GM23338 (cell line): ENCODE measurements around the gene ROCK2. TPM values are rescaled to one million over a fixed set of nuclear protein-coding genes. Genes with fewer than 3 reads are reported as not detected.

ENCODE experiments used
- ATAC-seq: fragments of 200-7000 bp; cut with Tn5 transposase; 3 replicates; pipeline ENCODE4 v1.9.1; 2020
- DNase-seq: peaks from one replicate; pipeline ENCODE4 v3.0.0-alpha.2; 2015; ENCODE audit warnings: low spot score
- H2AFZ ChIP-seq: fragments of 200-600 bp; sonication (generic); 2 replicates; pipeline ENCODE4 v1.8.0; 2016; ENCODE audit warnings: antibody characterized with exemption, mild to moderate bottlenecking, moderate library complexity
- H3F3A ChIP-seq: fragments of 200-600 bp; sonication (generic); replicated peaks from 2 replicates; pipeline ENCODE4 v1.8.0; 2017; ENCODE audit warnings: antibody characterized with exemption, mixed run types, low read depth
- H3K27ac ChIP-seq: fragments of 200-600 bp; sonication (generic); 2 replicates; pipeline ENCODE4 v1.6.1; 2016; ENCODE audit warnings: low read depth
- H3K27me3 ChIP-seq: fragments of 200-600 bp; sonication (generic); 2 replicates; pipeline ENCODE4 v1.8.0; 2016; ENCODE audit warnings: mild to moderate bottlenecking, mixed run types, moderate library complexity; ENCODE audit not compliant: insufficient read depth
- H3K36me3 ChIP-seq: fragments of 200-600 bp; sonication (generic); 2 replicates; pipeline ENCODE4 v1.8.0; 2016; ENCODE audit warnings: mild to moderate bottlenecking; ENCODE audit not compliant: insufficient read depth
- H3K4me1 ChIP-seq: fragments of 200-600 bp; sonication (generic); 2 replicates; pipeline ENCODE4 v1.8.0; 2016; ENCODE audit warnings: mild to moderate bottlenecking, moderate library complexity; ENCODE audit not compliant: insufficient read depth
- H3K4me2 ChIP-seq: fragments of 200-600 bp; sonication (generic); 2 replicates; pipeline ENCODE4 v1.7.1; 2017; ENCODE audit warnings: mixed run types
- H3K4me3 ChIP-seq: fragments of 200-600 bp; sonication (generic); 2 replicates; pipeline ENCODE4 v1.6.1; 2016; ENCODE audit warnings: mixed run types
- H3K79me2 ChIP-seq: fragments of 200-600 bp; sonication (generic); replicated peaks from 2 replicates; pipeline ENCODE4 v1.8.0; 2017; ENCODE audit warnings: mild to moderate bottlenecking; ENCODE audit not compliant: insufficient read depth
- H3K9me2 ChIP-seq: fragments of 200-600 bp; sonication (generic); 2 replicates; pipeline ENCODE4 v1.8.0; 2017; ENCODE audit not compliant: insufficient read depth
- H4K20me1 ChIP-seq: fragments of 200-600 bp; sonication (generic); replicated peaks from 2 replicates; pipeline ENCODE4 v1.8.0; 2017; ENCODE audit warnings: mild to moderate bottlenecking; ENCODE audit not compliant: insufficient read depth
- H3K27ac Mint-ChIP-seq: 2 replicates; pipeline ENCODE4 v1.8.0; 2020; ENCODE audit warnings: inconsistent platforms, mild to moderate bottlenecking, moderate library complexity, mixed read lengths
- H3K27me3 Mint-ChIP-seq: 3 replicates; pipeline ENCODE4 v1.8.0; 2022; ENCODE audit warnings: low read depth, mild to moderate bottlenecking, moderate library complexity, mixed read lengths, inconsistent platforms; ENCODE audit not compliant: insufficient read depth, poor library complexity
- H3K36me3 Mint-ChIP-seq: 3 replicates; pipeline ENCODE4 v1.8.0; 2021; ENCODE audit warnings: low read depth, mild to moderate bottlenecking, inconsistent platforms, moderate library complexity, mixed read lengths
- H3K4me1 Mint-ChIP-seq: 3 replicates; pipeline ENCODE4 v1.8.0; 2020; ENCODE audit warnings: mild to moderate bottlenecking, inconsistent platforms, mixed read lengths
- H3K4me3 Mint-ChIP-seq: 3 replicates; pipeline ENCODE4 v1.8.0; 2021; ENCODE audit warnings: moderate library complexity, mild to moderate bottlenecking, inconsistent platforms, mixed read lengths
- H3K9me3 Mint-ChIP-seq: 3 replicates; pipeline ENCODE4 v1.8.0; 2020; ENCODE audit warnings: moderate library complexity, mild to moderate bottlenecking, inconsistent platforms, mixed read lengths
- EZH2 ChIP-seq: fragments of 200-600 bp; sonication (generic); IDR thresholded peaks from one replicate; pipeline ENCODE4 v1.8.0; 2017; ENCODE audit warnings: antibody characterized with exemption, mild to moderate bottlenecking, low read depth; ENCODE audit not compliant: unreplicated experiment
- EZH2phosphoT487 ChIP-seq: fragments of 200-600 bp; sonication (generic); IDR thresholded peaks from one replicate; pipeline ENCODE4 v1.8.1; 2018; ENCODE audit warnings: antibody characterized with exemption; ENCODE audit not compliant: unreplicated experiment
- JUNB ChIP-seq: IDR thresholded peaks from one replicate; pipeline ENCODE4 v1.6.1; 2016; ENCODE audit warnings: antibody characterized with exemption; ENCODE audit not compliant: unreplicated experiment
- POLR2AphosphoS5 ChIP-seq: IDR thresholded peaks from 2 replicates; pipeline ENCODE4 v1.6.1; 2016; ENCODE audit warnings: antibody characterized with exemption, low read depth
- ZNF114 ChIP-seq: fragments of 250-450 bp; sonication (Bioruptor Pico); IDR thresholded peaks from 2 replicates; pipeline ENCODE4 v1.5.0; 2020; ENCODE audit warnings: mild to moderate bottlenecking, moderate library complexity
- ZNF331 ChIP-seq: fragments of 250-450 bp; sonication (Bioruptor Pico); IDR thresholded peaks from 2 replicates; pipeline ENCODE4 v1.5.0; 2020; ENCODE audit warnings: low read depth, mild to moderate bottlenecking, moderate library complexity
- ZNF462 ChIP-seq: fragments of 250-450 bp; sonication (Bioruptor Pico); IDR thresholded peaks from 2 replicates; pipeline ENCODE4 v1.5.0; 2020; ENCODE audit warnings: mild to moderate bottlenecking, moderate library complexity
- polyA plus RNA-seq: library from polyadenylated mRNA; unstranded; fragments of >200 nt; fragmentation: Nextera tagmentation; extraction: Ambion mirVana; gene quantifications from 2 replicates; pipeline ENCODE4 v1.2.1, GENCODE V29; 2016
- total RNA-seq: library from RNA; depleted of rRNA; stranded (reverse); fragments of >200 nt; shearing (Covaris generic); gene quantifications from 2 replicates; pipeline ENCODE4 v1.2.3, GENCODE V29; 2014
- TF ChIP-seq, protein P1 (sequence below): IDR thresholded peaks from 2 replicates; pipeline ENCODE4 v1.6.1; 2016; ENCODE audit warnings: antibody characterized with exemption

ROCK2 gene
- total and polyA plus RNA-seq, 2 experiments from 2014 or later, result 16.4 to 28.0 TPM

- TF ChIP-seq ZNF462 (no peak), JUNB (no peak), ZNF331 (CRISPR knock-in tag) (no peak), ZNF114 (CRISPR knock-in tag) (no peak)
- TF ChIP-seq, protein P1, sequence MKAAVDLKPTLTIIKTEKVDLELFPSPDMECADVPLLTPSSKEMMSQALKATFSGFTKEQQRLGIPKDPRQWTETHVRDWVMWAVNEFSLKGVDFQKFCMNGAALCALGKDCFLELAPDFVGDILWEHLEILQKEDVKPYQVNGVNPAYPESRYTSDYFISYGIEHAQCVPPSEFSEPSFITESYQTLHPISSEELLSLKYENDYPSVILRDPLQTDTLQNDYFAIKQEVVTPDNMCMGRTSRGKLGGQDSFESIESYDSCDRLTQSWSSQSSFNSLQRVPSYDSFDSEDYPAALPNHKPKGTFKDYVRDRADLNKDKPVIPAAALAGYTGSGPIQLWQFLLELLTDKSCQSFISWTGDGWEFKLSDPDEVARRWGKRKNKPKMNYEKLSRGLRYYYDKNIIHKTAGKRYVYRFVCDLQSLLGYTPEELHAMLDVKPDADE, result no peak
These were observed 121.6 kb downstream of the ROCK2 start (continued) for GRCh38 chr2:11222845-11223244.

DNA sequence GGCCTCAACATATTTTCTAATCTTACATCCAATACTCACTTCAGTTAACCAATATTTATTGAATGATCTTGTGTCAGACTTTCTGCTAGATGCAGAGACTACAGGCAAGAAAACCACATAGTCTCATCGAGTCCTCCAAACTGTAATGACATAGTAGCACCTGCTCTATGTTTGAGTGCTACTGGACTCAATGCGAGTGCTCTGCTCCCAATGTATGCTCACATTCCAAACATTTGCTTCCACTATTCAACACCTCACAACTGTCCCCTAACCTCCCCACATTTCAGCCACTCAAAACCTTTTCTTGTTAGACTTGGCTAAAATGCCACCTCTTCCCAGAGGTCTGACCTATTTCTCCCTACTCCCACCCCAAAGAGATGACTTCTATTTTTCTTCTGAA, 124.0 kb downstream of the ROCK2 start:
- no peaks in the 10 kb centered on the region for H3K9me2 ChIP-seq
- H3K4me2 ChIP-seq, result no peak overlapping the region
- H3K27ac ChIP-seq, result no peak overlapping the region
- ATAC-seq, result no peak
- peaks cover 4% of the 10 kb centered on the region for H3K36me3 ChIP-seq
- Mint-ChIP-seq H3K27me3 (peaks cover 9% of the 10 kb centered on the region), H3K27ac (no peak overlapping the region), H3K4me3 (no peak overlapping the region), H3K4me1 (peaks cover 27% of the 10 kb centered on the region), H3K9me3 (no peaks in the 10 kb centered on the region), H3K36me3 (peaks cover 34% of the 10 kb centered on the region)
- peaks cover 24% of the 10 kb centered on the region for H3K4me1 ChIP-seq
- no peak for DNase-seq
- no peaks in the 10 kb centered on the region for H3F3A ChIP-seq
- no peak overlapping the region for H2AFZ ChIP-seq
- no peak overlapping the region for H3K4me3 ChIP-seq
- H3K79me2 ChIP-seq, result no peaks in the 10 kb centered on the region
- no peaks in the 10 kb centered on the region for H3K27me3 ChIP-seq
- no peaks in the 10 kb centered on the region for H4K20me1 ChIP-seq
- TF ChIP-seq POLR2AphosphoS5 (no peak), EZH2 (no peak), ZNF331 (CRISPR knock-in tag) (no peak), ZNF114 (CRISPR knock-in tag) (no peak), ZNF462 (no peak), EZH2phosphoT487 (no peak)
